PC-9 (cell line): ENCODE data around the gene FHAD1. TPM values are rescaled to one million over a fixed set of nuclear protein-coding genes. Genes with fewer than 3 reads are reported as not detected.

Source experiments
- BruUV-seq: library from RNA; stranded (reverse); fragments of 400-500 nt; replicated peaks from 2 replicates; lab custom pipeline; 2021; lab: Mats Ljungman, UMichigan
- CTCF ChIA-PET: fragments of 300-600 bp; sonication (Branson Sonifier 250); formaldehyde crosslinking; loops from one replicate; lab custom pipeline; 2022; ENCODE audit warnings: antibody characterized with exemption; lab: Charles Lee
- POLR2A ChIA-PET: fragments of 300-600 bp; sonication (Branson Sonifier 250); formaldehyde crosslinking; loops from one replicate; lab custom pipeline; 2022; ENCODE audit warnings: antibody characterized with exemption; ENCODE audit not compliant: unreplicated experiment; lab: Charles Lee
- DNase-seq, 2 experiments: peaks; one replicate each; pipeline versions ENCODE4 v3.0.0 to v3.0.0-alpha.2; 2015 to 2022; ENCODE audit warnings: mixed read lengths in 1 of 2
- H2AFZ ChIP-seq: fragments of 200-600 bp; sonication (generic); 2 replicates; pipeline ENCODE4 v1.8.1; 2017; ENCODE audit warnings: antibody characterized with exemption
- H3F3A ChIP-seq: fragments of 200-600 bp; sonication (generic); 2 replicates; pipeline ENCODE4 v1.8.1; 2017; ENCODE audit warnings: antibody characterized with exemption, mild to moderate bottlenecking, low read depth; ENCODE audit not compliant: insufficient read depth
- H3K27ac ChIP-seq: fragments of 200-600 bp; sonication (generic); 2 replicates; pipeline ENCODE4 v1.6.1; 2016; ENCODE audit warnings: mixed run types
- H3K27me3 ChIP-seq: fragments of 200-600 bp; sonication (generic); 2 replicates; pipeline ENCODE4 v1.6.1; 2016; ENCODE audit warnings: low read depth, mixed run types; ENCODE audit not compliant: insufficient read depth
- H3K36me3 ChIP-seq: fragments of 200-600 bp; sonication (generic); 2 replicates; pipeline ENCODE4 v1.6.1; 2016; ENCODE audit warnings: low read depth, mixed run types
- H3K4me1 ChIP-seq: fragments of 200-600 bp; sonication (generic); replicated peaks from 2 replicates; pipeline ENCODE4 v1.6.1; 2016; ENCODE audit warnings: mixed run types; ENCODE audit not compliant: insufficient read depth
- H3K4me2 ChIP-seq: fragments of 200-600 bp; sonication (generic); 2 replicates; pipeline ENCODE4 v1.6.1; 2017; ENCODE audit warnings: mixed run types
- H3K4me3 ChIP-seq: fragments of 200-600 bp; sonication (generic); 2 replicates; pipeline ENCODE4 v1.6.1; 2016; ENCODE audit warnings: mixed run types
- H3K79me2 ChIP-seq: fragments of 200-600 bp; sonication (generic); 2 replicates; pipeline ENCODE4 v1.6.1; 2017; ENCODE audit warnings: low read depth, mixed run types
- H3K9me2 ChIP-seq: fragments of 200-600 bp; sonication (generic); 2 replicates; pipeline ENCODE4 v1.8.1; 2017; ENCODE audit warnings: mild to moderate bottlenecking; ENCODE audit not compliant: insufficient read depth
- H3K9me3 ChIP-seq: fragments of 200-600 bp; sonication (generic); 2 replicates; pipeline ENCODE4 v1.8.1; 2016; ENCODE audit warnings: low read depth; ENCODE audit not compliant: insufficient read depth
- H4K20me1 ChIP-seq: fragments of 200-600 bp; sonication (generic); 2 replicates; pipeline ENCODE4 v1.8.1; 2017; ENCODE audit not compliant: insufficient read depth
- EZH2 ChIP-seq: fragments of 200-600 bp; sonication (generic); IDR thresholded peaks from 2 replicates; pipeline ENCODE4 v1.8.0; 2017; ENCODE audit warnings: antibody characterized with exemption, low read depth
- intact Hi-C: fragments of 100-400 bp; cut with micrococcal nuclease; formaldehyde crosslinking; loops from one replicate; pipeline ENCODE4 v1.10.0; 2022; ENCODE audit not compliant: unreplicated experiment
- total RNA-seq: library from RNA; stranded (reverse); gene quantifications from 2 replicates; pipeline ENCODE4 v1.2.3, GENCODE V29; 2021
- TF ChIP-seq, protein P1 (sequence below): fragments of 200-600 bp; sonication (generic); conservative IDR thresholded peaks from 2 replicates; pipeline ENCODE4 v1.6.1; 2017; ENCODE audit warnings: mixed run types, antibody characterized with exemption, mild to moderate bottlenecking, moderate library complexity

FHAD1 gene
- total RNA-seq, 1 experiment from 2014 or later: 6.9 TPM

DNA sequence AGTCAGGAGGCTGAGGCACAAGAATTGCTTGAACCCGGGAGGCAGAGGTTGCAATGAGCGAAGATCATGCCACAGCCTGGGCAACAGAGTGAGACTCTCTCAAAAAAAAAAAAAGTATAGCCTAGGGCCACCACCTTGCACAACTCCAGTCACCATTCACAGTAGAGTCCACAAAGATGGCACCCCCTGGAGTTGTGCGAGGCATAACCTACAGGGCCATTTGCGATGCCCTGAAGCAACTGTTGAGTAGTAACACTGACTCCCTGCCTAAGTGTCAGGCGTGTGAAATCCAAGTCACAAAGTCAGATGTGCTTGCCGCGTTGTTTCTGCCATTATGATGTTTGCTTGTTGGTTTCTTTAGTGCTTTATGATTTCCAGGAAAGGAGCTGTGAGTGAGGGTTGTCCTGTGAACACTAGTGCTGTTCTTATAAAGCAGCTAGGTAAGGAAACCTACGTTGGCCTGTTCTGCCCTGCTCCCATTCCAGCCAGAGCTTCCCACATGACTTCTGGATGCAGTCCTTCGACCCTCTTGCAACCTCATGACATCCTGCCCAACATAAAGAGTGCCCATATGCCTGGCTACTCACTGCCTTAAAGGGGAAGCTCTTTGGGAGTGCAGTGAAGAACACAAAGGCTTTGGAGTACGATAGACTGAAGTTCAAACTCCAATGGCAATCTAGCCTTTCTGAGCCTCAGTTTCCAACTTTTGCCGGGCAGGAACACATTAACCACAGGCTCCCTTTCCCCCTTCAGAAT, 29.8 kb downstream of the FHAD1 start:
- BruUV-seq: no TSS peak
- no peak overlapping the region for H3K4me3 ChIP-seq
- no peaks in the 10 kb centered on the region for H4K20me1 ChIP-seq
- POLR2A ChIA-PET: no interaction called here
- no peaks in the 10 kb centered on the region for H3K36me3 ChIP-seq
- no peak overlapping the region for H2AFZ ChIP-seq
- H3K4me1 ChIP-seq: no peaks in the 10 kb centered on the region
- H3K79me2 ChIP-seq: no peaks in the 10 kb centered on the region
- H3K4me2 ChIP-seq: no peak overlapping the region
- DNase-seq: no peak
- intact Hi-C loops: no loop called here
- no peaks in the 10 kb centered on the region for H3K27me3 ChIP-seq
- no peaks in the 10 kb centered on the region for H3K9me2 ChIP-seq
- no peaks in the 10 kb centered on the region for H3F3A ChIP-seq
- H3K9me3 ChIP-seq: no peaks in the 10 kb centered on the region
- H3K27ac ChIP-seq: no peak overlapping the region
- TF ChIP-seq EZH2: no peak
- TF ChIP-seq, protein P1, sequence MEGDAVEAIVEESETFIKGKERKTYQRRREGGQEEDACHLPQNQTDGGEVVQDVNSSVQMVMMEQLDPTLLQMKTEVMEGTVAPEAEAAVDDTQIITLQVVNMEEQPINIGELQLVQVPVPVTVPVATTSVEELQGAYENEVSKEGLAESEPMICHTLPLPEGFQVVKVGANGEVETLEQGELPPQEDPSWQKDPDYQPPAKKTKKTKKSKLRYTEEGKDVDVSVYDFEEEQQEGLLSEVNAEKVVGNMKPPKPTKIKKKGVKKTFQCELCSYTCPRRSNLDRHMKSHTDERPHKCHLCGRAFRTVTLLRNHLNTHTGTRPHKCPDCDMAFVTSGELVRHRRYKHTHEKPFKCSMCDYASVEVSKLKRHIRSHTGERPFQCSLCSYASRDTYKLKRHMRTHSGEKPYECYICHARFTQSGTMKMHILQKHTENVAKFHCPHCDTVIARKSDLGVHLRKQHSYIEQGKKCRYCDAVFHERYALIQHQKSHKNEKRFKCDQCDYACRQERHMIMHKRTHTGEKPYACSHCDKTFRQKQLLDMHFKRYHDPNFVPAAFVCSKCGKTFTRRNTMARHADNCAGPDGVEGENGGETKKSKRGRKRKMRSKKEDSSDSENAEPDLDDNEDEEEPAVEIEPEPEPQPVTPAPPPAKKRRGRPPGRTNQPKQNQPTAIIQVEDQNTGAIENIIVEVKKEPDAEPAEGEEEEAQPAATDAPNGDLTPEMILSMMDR: no peak
- CTCF ChIA-PET: no interaction called here

GRCh38 chr1:15277447-15277838, 30.4 kb downstream of the FHAD1 start:
- Histone ChIP-seq H2AFZ (no peak overlapping the region), H4K20me1 (no peaks in the 10 kb centered on the region), H3K36me3 (no peaks in the 10 kb centered on the region), H3K9me2 (no peaks in the 10 kb centered on the region), H3F3A (no peaks in the 10 kb centered on the region), H3K4me3 (no peak overlapping the region), H3K9me3 (no peaks in the 10 kb centered on the region), H3K79me2 (no peaks in the 10 kb centered on the region), H3K27me3 (no peaks in the 10 kb centered on the region), H3K27ac (no peak overlapping the region), H3K4me2 (no peak overlapping the region), H3K4me1 (no peaks in the 10 kb centered on the region)
- TF ChIP-seq, protein P1: no peak
- TF ChIP-seq EZH2: no peak
- DNase-seq: no peak
- ChIA-PET POLR2A (no interaction called here), CTCF (no interaction called here)
- intact Hi-C loops: no loop called here
- BruUV-seq: no TSS peak

DNA sequence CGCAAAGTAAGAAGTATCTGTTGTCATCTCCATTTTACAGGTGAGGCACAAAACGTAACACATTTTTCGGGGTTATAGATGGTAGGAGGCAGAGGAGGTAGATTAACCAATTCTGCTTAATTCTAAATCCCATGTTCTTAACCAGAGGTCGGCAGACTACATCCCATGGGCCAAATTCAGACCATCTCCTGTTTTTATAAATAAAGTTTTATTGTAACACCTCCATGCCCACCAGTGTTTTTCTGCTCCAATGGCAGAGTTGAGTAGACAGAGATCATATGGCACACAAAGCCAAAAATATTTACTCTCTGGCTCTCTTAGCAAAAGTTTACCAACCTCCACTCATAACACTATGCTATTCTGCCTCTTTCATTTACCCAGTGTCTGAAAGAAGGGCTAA, 30.9 kb downstream of the FHAD1 start:
- DNase-seq: no peak
- no peak overlapping the region for H2AFZ ChIP-seq
- H3K4me2 ChIP-seq: no peak overlapping the region
- H3K79me2 ChIP-seq: no peaks in the 10 kb centered on the region
- H3K9me3 ChIP-seq: no peaks in the 10 kb centered on the region
- no peak for TF ChIP-seq EZH2
- no peaks in the 10 kb centered on the region for H4K20me1 ChIP-seq
- H3K4me3 ChIP-seq: no peak overlapping the region
- no peaks in the 10 kb centered on the region for H3K36me3 ChIP-seq
- H3K4me1 ChIP-seq: no peaks in the 10 kb centered on the region
- H3K9me2 ChIP-seq: no peaks in the 10 kb centered on the region
- no TSS peak for BruUV-seq
- H3K27me3 ChIP-seq: no peaks in the 10 kb centered on the region
- H3K27ac ChIP-seq: no peak overlapping the region
- ChIA-PET CTCF (no interaction called here), POLR2A (no interaction called here)
- H3F3A ChIP-seq: no peaks in the 10 kb centered on the region
- intact Hi-C loops: no loop called here
